K562 (cell line): ENCODE measurements around the gene CLASP1.

Experiments used
- BHLHE40 ChIP-seq: IDR thresholded peaks from 2 replicates; pipeline ENCODE4 v1.6.1; 2011; ENCODE audit warnings: low read length, improper control_type of control experiment
- EZH2 ChIP-seq: IDR thresholded peaks from 2 replicates; pipeline ENCODE4 v1.6.1; 2012; ENCODE audit warnings: low read depth, mild to moderate bottlenecking, inconsistent platforms, low read length, borderline replicate concordance
- PML ChIP-seq: IDR thresholded peaks from 2 replicates; pipeline ENCODE4 v1.6.1; 2012; ENCODE audit warnings: low read length, inconsistent platforms
- TF ChIP-seq, protein P1 (sequence below), 3 experiments: IDR thresholded peaks in 2 of 3; conservative IDR thresholded peaks in 1 of 3; 2 replicates each; pipeline ENCODE4 v1.5.1; 2011 to 2012; ENCODE audit warnings: low read length in 3 of 3, mild to moderate bottlenecking in 3 of 3, control low read depth in 2 of 3, improper control_type of control experiment in 1 of 3, inconsistent platforms in 1 of 3, low read depth in 1 of 3, mixed read lengths in 1 of 3, moderate library complexity in 1 of 3; ENCODE audit not compliant: insufficient read depth in 2 of 3
- TF ChIP-seq, protein P2 (sequence below), 2 experiments: fragments of 450-650 bp in 1 of 2; sonication (generic) in 1 of 2; formaldehyde crosslinking in 1 of 2; IDR thresholded peaks in 1 of 2; conservative IDR thresholded peaks in 1 of 2; 2 replicates each; pipeline versions ENCODE4 v1.6.1 to v1.8.1; 2016 to 2023; ENCODE audit warnings: mild to moderate bottlenecking in 2 of 2, moderate library complexity in 2 of 2, inconsistent platforms in 1 of 2, missing genetic modification reagents in 1 of 2

DNA sequence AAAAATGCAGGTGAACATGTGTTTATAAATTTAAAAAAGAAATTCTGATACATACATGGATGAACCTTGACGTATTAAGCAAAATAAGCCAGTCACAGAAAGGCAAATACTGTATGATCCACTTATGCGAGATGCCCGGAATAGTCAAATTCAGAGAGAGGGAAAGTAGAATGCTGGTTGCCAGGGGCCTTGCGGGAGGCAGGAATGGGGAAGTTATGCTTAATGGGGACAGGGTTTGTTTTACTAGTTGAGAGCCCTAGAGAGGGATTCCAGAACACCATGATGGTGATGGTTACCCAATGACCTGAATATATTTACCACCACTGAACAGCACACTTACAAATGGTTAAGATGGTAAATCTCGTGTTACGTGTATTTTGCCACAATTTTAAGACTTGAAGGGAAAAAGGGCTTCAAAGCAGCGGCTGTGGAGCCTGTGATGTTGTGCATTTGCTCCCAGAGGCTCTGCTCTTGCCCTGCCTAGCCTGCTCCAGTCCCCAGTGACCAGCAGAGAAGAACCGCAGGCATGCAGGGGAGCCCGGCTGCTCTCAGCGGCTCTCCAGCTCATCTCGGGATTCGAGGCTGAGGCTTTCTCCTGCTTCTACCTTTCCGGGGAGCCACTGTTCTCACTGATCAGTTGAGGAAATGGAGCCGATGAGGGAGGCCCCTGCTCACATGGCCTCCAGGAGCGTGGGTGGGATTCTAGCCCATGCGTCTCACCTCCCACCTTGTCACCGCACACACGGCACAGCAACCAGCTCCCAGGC, 312.6 kb downstream of the CLASP1 start:
- no peak for TF ChIP-seq EZH2
- TF ChIP-seq, protein P1, sequence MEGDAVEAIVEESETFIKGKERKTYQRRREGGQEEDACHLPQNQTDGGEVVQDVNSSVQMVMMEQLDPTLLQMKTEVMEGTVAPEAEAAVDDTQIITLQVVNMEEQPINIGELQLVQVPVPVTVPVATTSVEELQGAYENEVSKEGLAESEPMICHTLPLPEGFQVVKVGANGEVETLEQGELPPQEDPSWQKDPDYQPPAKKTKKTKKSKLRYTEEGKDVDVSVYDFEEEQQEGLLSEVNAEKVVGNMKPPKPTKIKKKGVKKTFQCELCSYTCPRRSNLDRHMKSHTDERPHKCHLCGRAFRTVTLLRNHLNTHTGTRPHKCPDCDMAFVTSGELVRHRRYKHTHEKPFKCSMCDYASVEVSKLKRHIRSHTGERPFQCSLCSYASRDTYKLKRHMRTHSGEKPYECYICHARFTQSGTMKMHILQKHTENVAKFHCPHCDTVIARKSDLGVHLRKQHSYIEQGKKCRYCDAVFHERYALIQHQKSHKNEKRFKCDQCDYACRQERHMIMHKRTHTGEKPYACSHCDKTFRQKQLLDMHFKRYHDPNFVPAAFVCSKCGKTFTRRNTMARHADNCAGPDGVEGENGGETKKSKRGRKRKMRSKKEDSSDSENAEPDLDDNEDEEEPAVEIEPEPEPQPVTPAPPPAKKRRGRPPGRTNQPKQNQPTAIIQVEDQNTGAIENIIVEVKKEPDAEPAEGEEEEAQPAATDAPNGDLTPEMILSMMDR (IDR thresholded peaks at IDR 0.05 in 2 of 3, conservative IDR thresholded peaks at IDR 0.05 in 1 of 3; ENCODE audit: insufficient read depth in 2 of 3, low read depth in 1 of 3, low read length in 3 of 3) = no peak
- no peak for TF ChIP-seq BHLHE40
- no peak for TF ChIP-seq PML
- TF ChIP-seq, protein P2, sequence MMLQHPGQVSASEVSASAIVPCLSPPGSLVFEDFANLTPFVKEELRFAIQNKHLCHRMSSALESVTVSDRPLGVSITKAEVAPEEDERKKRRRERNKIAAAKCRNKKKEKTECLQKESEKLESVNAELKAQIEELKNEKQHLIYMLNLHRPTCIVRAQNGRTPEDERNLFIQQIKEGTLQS (IDR thresholded peaks at IDR 0.05) = no peak
- TF ChIP-seq, protein P2 (CRISPR knock-in tag; conservative IDR thresholded peaks at IDR 0.05) = no peak
